Activated naive CD4-positive, alpha-beta T cell treated with anti-CD3 and anti-CD28 coated beads, Interleukin-2, amount 50 U/mL, for 72 hours (primary cell): Measurements from ENCODE around the gene OBSCN. TPM values are rescaled to one million over a fixed set of nuclear protein-coding genes. Genes with fewer than 3 reads are reported as not detected.

Source experiments
- ATAC-seq, 2 donors: fragments of 150-1000 bp; cut with Tn5 transposase; 2 replicates each; pipeline ENCODE4 v1.10.0; 2021; ENCODE audit warnings: mild to moderate bottlenecking in 2 of 2, moderate library complexity in 2 of 2
- DNase-seq, 2 donors: peaks; one replicate each; pipeline ENCODE4 v3.0.0; 2021 to 2022; ENCODE audit warnings: low spot score in 2 of 2
- H3K27ac Mint-ChIP-seq, 2 donors: one replicate each; pipeline ENCODE4 v1.8.0; 2022; ENCODE audit warnings: mild to moderate bottlenecking in 2 of 2, mixed read lengths in 2 of 2
- H3K36me3 Mint-ChIP-seq, 2 donors: one replicate each; pipeline ENCODE4 v1.8.0; 2022; ENCODE audit warnings: mixed read lengths in 2 of 2
- H3K9me3 Mint-ChIP-seq, 2 donors: one replicate each; pipeline ENCODE4 v1.8.0; 2022; ENCODE audit warnings: mixed read lengths in 2 of 2
- total RNA-seq, 2 donors: library from RNA; stranded (reverse); gene quantifications; one replicate each; pipeline ENCODE4 v1.2.3, GENCODE V29; 2022

OBSCN gene
- total RNA-seq, 2 donors from 2014 or later, result 20.8 to 37.5 TPM

DNA sequence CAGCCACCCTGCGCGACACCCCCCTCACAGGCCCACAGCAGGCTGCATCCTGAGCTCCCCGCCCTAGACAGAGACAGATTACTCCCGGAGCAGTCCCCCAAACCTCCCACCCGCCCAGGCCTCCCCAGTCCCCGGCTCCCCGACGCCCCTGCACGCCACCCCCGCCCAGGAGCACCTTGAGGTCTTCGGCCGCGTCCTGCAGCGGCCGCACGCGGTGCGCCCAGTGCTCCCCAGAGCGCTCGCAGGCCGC is 198.1 kb downstream of the OBSCN start:
- DNase-seq (no peak), ATAC-seq (no peak)
- H3K36me3 Mint-ChIP-seq, result peaks cover 10 to 35% of the 10 kb centered on the region in 2 donors
- peak overlapping the region; percentile 89 to 97 for H3K27ac Mint-ChIP-seq
- H3K9me3 Mint-ChIP-seq, result no peaks in the 10 kb centered on the region

DNA sequence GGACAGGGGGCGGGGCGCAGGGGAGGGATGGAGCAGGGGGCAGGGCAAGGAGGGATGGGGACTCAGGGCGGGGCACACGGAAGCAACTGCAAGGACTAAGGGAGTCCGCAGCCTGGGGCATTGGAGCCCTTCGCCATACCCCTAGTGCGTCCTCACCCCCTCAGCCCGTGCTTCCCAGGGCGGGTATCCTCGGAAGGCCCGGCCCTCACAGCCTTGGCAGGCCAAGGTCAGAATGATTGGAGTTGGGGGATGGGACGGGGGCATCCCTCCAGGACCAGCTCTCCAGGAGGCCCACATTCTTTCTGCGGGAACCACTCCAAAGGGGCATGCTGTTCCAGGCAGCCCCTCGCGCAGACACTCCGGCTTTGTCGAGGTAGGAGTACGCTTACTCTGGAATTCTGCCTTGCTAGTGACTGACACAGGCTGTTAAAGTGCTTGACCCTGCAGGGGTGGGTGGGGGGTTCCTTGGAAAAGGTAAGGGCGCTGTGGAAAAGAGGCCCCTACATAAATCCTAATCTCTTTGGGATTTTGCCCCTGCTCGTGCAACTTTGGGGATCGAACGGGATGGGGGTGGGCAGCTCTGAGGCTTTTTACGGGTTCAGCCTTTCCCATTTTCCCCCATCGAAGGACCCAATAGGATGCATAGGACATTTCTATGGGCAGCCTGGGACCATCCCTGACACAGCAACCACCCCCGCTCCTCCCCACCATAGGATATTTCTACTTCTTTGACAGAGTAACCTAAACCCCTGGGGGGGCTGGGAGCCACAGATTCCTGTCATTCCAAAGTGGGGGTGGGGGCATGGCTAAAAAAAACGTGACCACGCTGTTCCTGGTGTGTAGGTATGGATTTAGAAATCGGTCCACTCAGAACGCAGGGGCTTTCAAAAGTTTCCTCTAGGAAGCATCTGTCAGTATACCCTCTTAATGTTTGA is 199.5 kb downstream of the OBSCN start:
- no peak for ATAC-seq
- peaks cover 10 to 29% of the 10 kb centered on the region in 2 donors for H3K36me3 Mint-ChIP-seq
- peak overlapping the region in 1 of 2 donors; percentile 89 for H3K27ac Mint-ChIP-seq
- DNase-seq, result no peak
- no peaks in the 10 kb centered on the region for H3K9me3 Mint-ChIP-seq

DNA sequence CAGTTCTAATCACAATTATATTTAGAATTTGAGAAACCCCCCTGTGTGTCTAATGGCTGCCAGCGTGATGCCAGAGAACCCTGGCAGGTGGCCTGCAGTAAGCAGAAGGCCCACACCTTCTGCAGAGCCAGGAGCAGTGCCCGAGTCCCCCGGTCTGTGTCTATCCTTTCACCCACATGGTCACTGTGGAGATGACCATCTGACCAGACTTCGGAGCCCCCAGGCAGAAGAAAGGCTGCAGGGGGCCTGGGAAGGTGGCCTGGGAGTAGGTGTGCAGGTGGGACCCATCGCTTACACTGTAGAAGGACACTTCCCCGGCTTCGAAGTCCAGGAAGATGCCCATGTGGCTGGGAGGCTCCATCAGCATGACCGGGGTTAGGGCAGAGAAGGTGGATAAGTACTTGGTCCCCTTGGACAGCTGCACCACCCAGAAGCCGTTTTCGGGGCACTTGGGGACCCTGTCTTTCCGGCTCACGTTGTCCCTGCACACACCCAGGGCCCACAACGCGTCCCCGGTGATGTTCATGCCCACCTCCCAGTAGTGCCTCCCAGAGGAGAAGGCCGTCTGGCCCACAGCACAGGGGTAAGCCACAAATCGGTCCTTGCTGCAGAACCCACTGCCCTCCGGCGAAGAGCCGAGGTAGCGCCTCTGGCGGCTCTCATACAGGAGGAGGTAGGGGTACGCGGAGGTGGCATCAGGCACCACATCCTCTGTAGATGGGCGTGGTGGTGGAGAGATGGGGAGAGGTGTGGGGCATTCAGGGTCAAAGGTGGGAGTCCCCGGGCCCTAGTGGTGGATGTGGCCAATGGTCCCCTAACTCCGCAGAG is 200.4 kb downstream of the OBSCN start:
- peaks cover 10 to 25% of the 10 kb centered on the region in 2 donors for H3K36me3 Mint-ChIP-seq
- peak in 1 of 2 donors; percentile 53 for DNase-seq

DNA sequence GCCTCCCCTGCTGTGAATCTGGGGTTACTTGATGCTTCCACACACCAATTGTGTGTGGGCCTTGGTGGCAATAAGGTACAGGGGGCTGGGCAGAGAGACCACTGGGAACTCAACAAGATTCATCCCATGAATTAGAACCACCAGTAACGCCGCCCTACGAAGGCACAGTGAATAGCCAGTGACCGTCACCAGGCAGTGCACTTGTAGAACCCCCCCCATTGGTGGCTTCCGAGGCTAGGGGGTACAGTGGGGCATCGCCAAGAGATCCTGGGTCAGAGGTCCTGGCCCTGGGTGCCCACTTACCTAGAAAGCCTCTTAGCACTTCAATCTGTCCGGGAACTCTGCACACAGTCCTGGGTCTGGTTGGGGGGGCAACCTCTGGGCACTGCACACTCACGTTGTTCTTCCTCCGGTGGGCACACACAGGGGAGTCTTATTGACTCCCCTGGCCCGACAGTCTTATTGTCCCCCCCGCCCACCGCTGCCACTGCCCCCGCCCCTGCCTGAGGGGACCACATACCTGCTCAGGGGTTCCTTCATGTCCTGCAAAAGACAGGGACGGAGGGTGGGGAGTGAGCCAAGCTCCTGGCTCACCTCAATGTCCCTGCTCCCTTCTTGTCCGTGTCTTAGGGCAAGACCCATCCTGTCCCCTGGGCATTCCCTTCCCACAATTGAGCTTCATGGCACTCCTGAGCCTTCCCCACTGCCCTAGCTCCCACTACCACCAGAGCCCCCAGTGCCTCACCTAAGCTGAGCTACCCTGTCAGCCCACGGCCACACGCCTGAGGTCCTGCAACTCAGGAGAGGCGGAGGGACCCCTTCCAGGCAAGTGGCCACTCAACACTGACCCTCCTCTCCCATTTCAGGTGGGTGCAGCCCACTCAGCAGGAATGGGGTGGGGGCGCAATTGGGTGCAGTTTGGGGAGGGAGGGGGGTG is 201.3 kb downstream of the OBSCN start:
- DNase-seq, result no peak
- H3K27ac Mint-ChIP-seq, result no peak overlapping the region
- peaks cover 10 to 17% of the 10 kb centered on the region in 2 donors for H3K36me3 Mint-ChIP-seq
- no peaks in the 10 kb centered on the region for H3K9me3 Mint-ChIP-seq
- ATAC-seq, result no peak

More for the DNA sequence above, 200.4 kb downstream of the OBSCN start:
- Mint-ChIP-seq H3K27ac (peak overlapping the region in 1 of 2 donors; percentile 81), H3K9me3 (no peaks in the 10 kb centered on the region)
- no peak for ATAC-seq

DNA sequence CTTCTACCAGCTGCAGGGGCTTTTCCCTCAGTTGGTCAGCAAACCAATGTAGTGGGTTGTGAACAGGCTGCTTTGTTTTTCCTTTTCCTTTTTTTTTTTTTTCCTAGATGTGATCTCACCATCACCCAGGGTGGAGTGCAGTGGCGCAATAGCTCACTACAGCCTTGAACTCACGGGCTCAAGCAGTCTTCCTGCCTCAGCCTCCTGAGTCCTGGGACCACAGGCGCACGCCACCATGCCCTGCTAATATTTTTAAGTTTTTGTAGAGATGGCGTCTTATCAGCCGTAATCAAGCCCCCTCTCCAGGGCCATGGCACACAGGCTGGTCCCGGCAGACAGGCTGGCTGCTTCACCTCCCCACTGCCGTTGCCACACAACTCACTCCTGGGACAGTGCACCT is 202.2 kb downstream of the OBSCN start:
- DNase-seq (no peak), ATAC-seq (no peak)
- Mint-ChIP-seq H3K9me3 (no peaks in the 10 kb centered on the region), H3K36me3 (peaks cover 9% of the 10 kb centered on the region in 2 donors), H3K27ac (no peak overlapping the region)

DNA sequence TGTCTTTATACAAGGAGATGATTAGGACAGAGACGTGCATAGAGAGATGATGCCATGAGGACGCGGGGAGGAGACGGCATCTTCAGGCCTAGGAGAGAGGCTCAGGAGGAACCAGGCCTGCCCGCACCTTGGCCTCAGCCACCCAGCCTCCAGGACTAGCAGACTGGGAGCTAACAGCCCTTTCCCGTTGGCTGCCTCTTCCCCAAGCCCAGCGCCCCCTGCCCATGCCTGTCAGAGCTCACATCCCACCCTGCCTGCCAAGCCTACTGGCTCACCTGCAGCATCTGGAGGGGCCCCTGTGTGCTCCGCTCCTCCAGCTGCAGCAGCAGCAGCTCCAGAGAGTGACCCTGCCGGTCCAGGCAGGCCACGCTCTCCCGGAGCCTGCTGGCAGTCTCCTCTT is 202.8 kb downstream of the OBSCN start:
- DNase-seq (no peak), ATAC-seq (no peak)
- H3K27ac Mint-ChIP-seq, result no peak overlapping the region
- peaks cover 2% of the 10 kb centered on the region in 2 donors for H3K36me3 Mint-ChIP-seq
- no peaks in the 10 kb centered on the region for H3K9me3 Mint-ChIP-seq

DNA sequence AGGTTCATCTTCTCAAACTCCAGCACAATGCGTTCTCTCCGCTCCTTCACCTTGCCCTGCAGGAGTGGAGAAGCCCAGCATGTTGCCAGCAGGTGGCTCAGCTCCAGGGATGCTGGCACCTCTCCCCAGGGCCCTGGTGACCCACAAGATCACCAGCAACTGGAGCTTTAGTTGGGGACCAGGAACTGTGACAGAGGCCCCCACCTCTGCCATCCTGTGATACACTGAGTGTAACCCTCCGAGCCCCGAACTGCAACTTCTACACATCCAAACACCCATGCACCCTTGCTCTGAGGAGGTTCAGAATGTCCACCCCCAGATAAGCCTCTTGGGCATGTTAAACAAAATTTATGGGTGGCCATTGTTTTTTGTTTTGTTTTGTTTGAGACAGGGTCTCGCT is 203.3 kb downstream of the OBSCN start:
- DNase-seq (no peak), ATAC-seq (no peak)
- H3K9me3 Mint-ChIP-seq, result no peaks in the 10 kb centered on the region
- H3K36me3 Mint-ChIP-seq, result no peaks in the 10 kb centered on the region
- H3K27ac Mint-ChIP-seq, result no peak overlapping the region

DNA sequence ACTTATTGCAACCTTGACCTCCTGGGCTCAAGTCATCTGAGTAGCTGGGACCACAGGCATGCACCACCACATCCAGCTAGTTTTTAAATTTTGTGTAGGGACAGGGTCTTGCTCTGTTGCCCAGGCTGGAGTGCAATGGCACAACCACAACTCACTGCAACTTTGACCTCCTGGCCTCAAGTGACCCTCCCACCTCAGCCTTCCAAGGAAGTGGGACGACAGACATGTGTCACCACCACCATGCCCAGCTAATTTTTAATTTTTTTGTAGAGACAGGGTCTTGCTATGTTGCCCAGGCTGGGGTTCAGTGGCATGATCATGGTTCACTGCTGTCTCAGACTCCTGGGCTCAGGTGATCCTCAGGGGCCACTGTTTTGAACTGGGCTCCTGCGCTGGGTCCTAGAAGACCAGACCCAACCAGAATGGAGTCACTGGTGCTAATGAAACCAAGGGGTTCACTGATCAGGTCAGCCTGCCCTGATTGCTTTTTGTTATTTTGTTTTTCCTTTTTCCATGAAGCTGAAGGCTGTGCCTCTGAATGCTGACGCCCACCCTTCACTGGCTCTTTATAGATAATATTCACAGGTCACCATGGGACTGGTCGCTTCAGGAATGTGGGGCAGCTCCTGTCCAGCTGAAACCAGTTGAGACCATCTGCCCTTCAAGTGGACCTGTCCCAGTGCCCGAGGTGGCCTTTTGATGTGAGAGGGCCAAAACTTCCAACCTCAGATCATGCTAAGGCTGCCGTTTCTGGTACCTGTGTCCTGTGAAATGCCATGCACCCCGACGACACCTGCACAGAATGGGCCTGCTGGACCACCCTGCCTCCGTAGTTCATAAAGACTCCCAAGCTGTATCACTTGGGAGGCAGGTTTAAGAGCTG is 203.9 kb downstream of the OBSCN start:
- Mint-ChIP-seq H3K36me3 (no peaks in the 10 kb centered on the region), H3K27ac (no peak overlapping the region), H3K9me3 (no peaks in the 10 kb centered on the region)
- ATAC-seq (no peak), DNase-seq (no peak)

DNA sequence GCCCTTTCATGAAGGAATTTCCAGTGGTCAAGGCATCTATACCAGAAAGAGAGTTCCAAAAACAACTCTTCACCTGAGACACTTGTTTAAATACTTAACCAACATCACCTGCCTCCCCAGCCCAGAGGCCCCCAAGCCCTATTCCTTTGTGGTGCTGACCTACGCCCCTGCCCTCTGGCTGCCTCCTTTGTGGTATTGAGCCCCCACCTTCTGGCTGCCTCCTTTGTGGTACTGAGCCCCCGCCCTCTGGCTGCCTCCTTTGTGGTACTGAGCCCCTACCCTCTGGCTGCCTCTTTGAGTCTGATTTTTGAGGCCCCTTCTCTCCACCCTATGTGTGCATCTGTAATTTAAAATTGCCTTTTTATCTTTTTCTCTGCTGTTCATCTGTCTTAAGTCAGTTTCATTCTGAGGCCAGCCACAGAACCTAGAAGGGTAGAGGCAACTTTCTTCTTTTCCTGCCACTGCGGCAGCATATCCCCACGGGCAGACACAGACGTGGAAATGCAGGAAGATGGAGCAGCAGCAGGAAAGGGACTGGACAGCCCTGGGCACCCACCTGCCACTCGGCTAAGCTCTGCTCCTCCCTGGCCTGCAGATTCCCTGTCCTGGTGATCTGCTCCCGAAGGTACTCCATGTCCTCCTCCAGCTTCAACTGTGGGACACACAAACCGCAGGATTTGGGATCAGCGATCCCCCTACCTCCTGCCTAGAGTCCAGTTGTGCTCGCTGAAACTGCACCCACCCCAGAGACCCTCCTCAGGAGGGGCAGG is 205.6 kb downstream of the OBSCN start:
- DNase-seq (no peak), ATAC-seq (no peak)
- Mint-ChIP-seq H3K27ac (no peak overlapping the region), H3K36me3 (no peaks in the 10 kb centered on the region), H3K9me3 (no peaks in the 10 kb centered on the region)

DNA sequence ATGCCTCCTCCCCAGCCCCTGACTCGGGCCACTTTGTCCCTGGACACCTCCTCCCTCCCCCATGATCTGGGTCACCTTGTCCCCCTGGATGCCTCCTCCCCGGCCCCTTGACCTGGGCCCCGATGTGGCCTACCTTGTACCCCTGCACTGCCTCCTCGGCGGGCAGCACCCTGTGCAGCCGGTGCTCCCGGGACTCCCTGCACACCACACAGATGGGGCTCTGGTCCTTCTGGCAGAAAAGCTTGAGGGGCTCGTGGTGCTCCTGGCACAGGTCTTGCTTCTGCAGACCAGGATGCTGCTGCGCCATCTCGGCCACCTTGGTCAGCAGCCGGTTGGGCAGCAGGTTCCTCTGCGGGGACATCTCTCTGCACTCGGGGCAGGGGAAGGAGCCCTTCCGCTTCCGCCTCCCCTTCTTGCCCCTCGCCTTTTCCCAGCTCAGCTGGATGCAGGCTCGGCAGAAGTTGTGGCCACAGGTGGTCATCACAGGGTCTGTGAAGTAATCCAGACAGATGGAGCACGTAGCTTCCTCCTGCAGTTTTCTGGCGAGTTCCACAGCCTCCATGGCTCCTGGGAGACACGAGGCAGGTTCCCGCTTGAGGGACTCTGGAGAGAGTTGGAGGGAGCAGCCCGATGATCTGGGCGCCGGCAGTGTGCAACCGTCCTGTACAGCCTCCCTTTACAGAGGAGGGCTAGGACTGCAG is 206.8 kb downstream of the OBSCN start:
- H3K9me3 Mint-ChIP-seq, result no peaks in the 10 kb centered on the region
- H3K36me3 Mint-ChIP-seq, result no peaks in the 10 kb centered on the region
- no peak overlapping the region for H3K27ac Mint-ChIP-seq
- ATAC-seq (no peak), DNase-seq (no peak)

DNA sequence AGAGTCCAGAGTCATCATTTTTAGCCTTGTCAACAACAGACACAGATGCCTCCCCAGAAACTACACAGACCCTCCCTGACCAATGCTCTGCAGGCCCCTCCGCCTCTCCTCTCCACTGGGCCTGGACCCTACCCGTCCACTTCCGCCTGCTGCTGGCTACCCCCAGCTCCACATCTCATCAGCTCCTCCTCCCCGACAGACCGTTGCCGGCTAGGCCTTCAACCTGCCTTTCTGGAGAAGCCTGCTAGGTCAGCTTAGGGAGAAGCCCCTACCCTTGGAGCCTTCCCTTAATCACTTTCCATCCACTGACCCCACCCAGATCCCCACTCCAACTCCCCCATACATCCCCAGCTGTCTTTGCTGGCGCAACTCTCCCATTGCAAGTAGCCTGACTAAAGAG is 207.4 kb downstream of the OBSCN start:
- Mint-ChIP-seq H3K36me3 (no peaks in the 10 kb centered on the region), H3K9me3 (no peaks in the 10 kb centered on the region), H3K27ac (no peak overlapping the region)
- DNase-seq (no peak), ATAC-seq (no peak)

DNA sequence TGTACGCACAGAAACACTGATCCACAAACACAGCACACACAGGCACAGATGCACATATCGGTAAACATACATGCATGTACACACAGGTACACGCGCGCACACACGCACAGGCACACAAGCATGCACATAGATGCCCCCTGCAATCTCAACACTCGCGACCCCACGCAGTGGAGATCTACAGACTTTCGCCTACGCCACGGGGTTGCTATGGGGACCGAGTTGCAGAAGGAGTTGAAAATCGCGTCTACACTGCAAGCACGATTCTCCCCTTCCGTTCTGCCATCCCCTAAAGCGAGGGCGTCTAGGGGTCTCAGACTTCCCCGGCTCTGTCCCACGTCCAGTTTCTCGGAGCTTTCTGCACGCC is 208.0 kb downstream of the OBSCN start:
- ATAC-seq (peak; percentile 3 to 4), DNase-seq (no peak)
- Mint-ChIP-seq H3K36me3 (no peaks in the 10 kb centered on the region), H3K9me3 (no peaks in the 10 kb centered on the region), H3K27ac (no peak overlapping the region)

DNA sequence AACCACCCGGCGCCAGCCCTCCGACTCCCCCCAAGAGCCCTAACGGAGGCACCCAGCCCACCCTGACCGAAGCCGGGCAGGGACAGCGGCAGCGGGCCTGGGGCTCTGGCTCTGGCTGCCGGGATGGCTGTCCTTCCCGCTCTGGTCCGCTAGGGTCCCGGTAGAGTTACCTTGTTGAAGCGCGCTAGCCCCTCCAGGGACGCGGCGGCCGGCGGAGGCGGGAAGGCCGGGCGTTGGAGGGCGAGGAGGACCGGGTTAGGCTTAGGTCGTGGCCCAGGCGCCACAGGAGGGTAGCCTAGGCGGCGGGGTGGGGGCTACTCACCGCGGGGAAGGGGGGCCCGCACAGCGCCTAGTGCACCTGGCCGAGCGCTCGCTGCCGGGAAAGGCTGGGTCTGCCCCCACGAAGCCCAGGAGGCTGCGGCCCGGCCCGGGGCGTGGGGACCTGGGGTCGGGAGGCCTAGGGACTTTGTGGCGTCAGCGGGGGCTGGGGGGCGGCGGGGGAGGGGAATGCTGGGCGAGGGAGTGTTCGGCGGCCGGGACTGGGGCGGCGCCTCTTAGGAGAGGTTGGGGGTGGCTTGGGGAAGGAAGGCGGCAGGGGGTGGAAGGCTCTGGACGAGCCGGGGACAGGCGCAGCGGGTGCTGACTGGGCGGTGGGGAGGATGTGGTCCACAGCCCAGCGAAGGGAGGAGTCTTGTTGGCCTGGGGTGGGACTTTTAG is 208.5 kb downstream of the OBSCN start, which contains the start of gene TRIM17:
TRIM17 (minus strand) TSS at position 645 of the 717 bp plus-strand sequence. CDS start 1,789 bp downstream, outside the sequence.
- Mint-ChIP-seq H3K27ac (peak within 1 kb of the TSS in 1 of 2 donors; percentile 58), H3K9me3 (no peaks in the 10 kb centered on the region), H3K36me3 (no peaks in the 10 kb centered on the region)
- peak; percentile 77 to 88 for ATAC-seq
- DNase-seq, result peak in 1 of 2 donors; percentile 41

DNA sequence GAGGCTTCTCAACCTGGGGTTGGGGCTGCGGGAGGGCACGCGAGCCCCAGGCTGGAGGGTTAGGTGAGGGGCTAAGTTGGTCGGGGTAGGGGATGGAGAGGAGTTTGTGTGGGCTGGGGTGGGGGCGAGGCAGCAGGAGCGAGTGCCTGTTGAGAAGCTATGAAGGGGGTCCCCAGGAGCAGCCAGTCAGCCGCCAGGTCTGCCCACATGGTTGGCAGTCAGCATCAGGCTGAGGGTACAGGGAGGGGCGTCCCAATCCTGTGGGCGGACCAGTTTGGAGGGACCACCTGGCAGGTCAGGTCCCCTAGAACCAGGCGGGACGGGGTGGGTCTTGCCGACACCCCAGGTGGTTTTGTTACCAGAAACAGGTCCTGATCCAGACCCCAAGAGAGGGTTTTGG is 209.2 kb downstream of the OBSCN start:
- Mint-ChIP-seq H3K9me3 (no peaks in the 10 kb centered on the region), H3K36me3 (no peaks in the 10 kb centered on the region), H3K27ac (peak overlapping the region in 1 of 2 donors; percentile 58)
- ATAC-seq, result no peak
- DNase-seq, result no peak
